ENCODE measurements around the gene TXNRD1.
"Not testable (repeated sequence)": the region's sequence is repeated elsewhere in the genome, so short reads cannot be mapped to it uniquely, and the experiment has no call there.

TXNRD1 gene

GRCh38 chr12:104306943-104307654 is 91.5 kb downstream of the TXNRD1 start:
- no peak for DNase-seq

- no peak for DNase-seq
Observed at GRCh38 chr12:104307655-104308000, 92.0 kb downstream of the TXNRD1 start.

- DNase-seq, result no peak
Observed at GRCh38 chr12:104309446-104309993, 93.9 kb downstream of the TXNRD1 start.

GRCh38 chr12:104310751-104311633 is 95.4 kb downstream of the TXNRD1 start:
- no peak for DNase-seq

- DNase-seq, result no peak
Observed at GRCh38 chr12:104312202-104312601, 96.6 kb downstream of the TXNRD1 start.

GRCh38 chr12:104312654-104313053 is 97.1 kb downstream of the TXNRD1 start:
- DNase-seq, result no peak

GRCh38 chr12:104313568-104314241 is 98.1 kb downstream of the TXNRD1 start:
- no peak for DNase-seq

GRCh38 chr12:104314242-104314614 is 98.6 kb downstream of the TXNRD1 start:
- DNase-seq, result no peak

- DNase-seq, result no peak
Observed at GRCh38 chr12:104315326-104316224, 100.0 kb downstream of the TXNRD1 start.

- DNase-seq, result no peak
Observed at GRCh38 chr12:104316936-104317335, 101.4 kb downstream of the TXNRD1 start.

GRCh38 chr12:104317538-104318210 is 102.1 kb downstream of the TXNRD1 start:
- DNase-seq, result no peak

GRCh38 chr12:104319028-104319427 is 103.4 kb downstream of the TXNRD1 start:
- no peak for DNase-seq

- DNase-seq, result no peak
Observed at GRCh38 chr12:104319918-104320626, 104.5 kb downstream of the TXNRD1 start.

- DNase-seq, result no peak
Observed at GRCh38 chr12:104320627-104321024, 105.0 kb downstream of the TXNRD1 start.

- no peak for DNase-seq
Observed at GRCh38 chr12:104321949-104322348, 106.4 kb downstream of the TXNRD1 start.

GRCh38 chr12:104322533-104322932 is 107.0 kb downstream of the TXNRD1 start:
- not testable (repeated sequence) for DNase-seq

GRCh38 chr12:104323899-104324298 is 108.3 kb downstream of the TXNRD1 start:
- no peak for DNase-seq

- DNase-seq, result not testable (repeated sequence)
Observed at GRCh38 chr12:104328278-104328677, 112.7 kb downstream of the TXNRD1 start.

GRCh38 chr12:104328790-104329189 is 113.2 kb downstream of the TXNRD1 start:
- no peak for DNase-seq

- DNase-seq, result no peak
Observed at GRCh38 chr12:104329707-104330532, 114.3 kb downstream of the TXNRD1 start.

All from CD4-positive, alpha-beta T cell treated with Interleukin-12 subunit alpha and Interleukin-12 subunit beta, for 1 hour (primary cell).